Calu3 (cell line): Measurements from ENCODE around the gene KAZN. TPM values are rescaled to one million over a fixed set of nuclear protein-coding genes. Genes with fewer than 3 reads are reported as not detected.

ENCODE experiments used
- BruUV-seq: library from RNA; stranded (reverse); fragments of 400-500 nt; replicated peaks from 2 replicates; lab custom pipeline; 2021; lab: Mats Ljungman, UMichigan
- CTCF ChIA-PET: fragments of 300-600 bp; sonication (Branson Sonifier 250); formaldehyde crosslinking; loops from one replicate; lab custom pipeline; 2022; ENCODE audit warnings: antibody characterized with exemption; lab: Charles Lee
- DNase-seq: peaks from one replicate; pipeline ENCODE4 v3.0.0; 2022
- H3K27ac Mint-ChIP-seq: one replicate; pipeline ENCODE4 v1.8.0; 2022; ENCODE audit warnings: mixed read lengths; ENCODE audit not compliant: unreplicated experiment
- H3K27me3 Mint-ChIP-seq: one replicate; pipeline ENCODE4 v1.8.0; 2022; ENCODE audit warnings: mixed read lengths; ENCODE audit not compliant: unreplicated experiment
- H3K36me3 Mint-ChIP-seq: one replicate; pipeline ENCODE4 v1.8.0; 2022; ENCODE audit warnings: mild to moderate bottlenecking, moderate library complexity, mixed read lengths; ENCODE audit not compliant: insufficient read depth, unreplicated experiment
- H3K4me1 Mint-ChIP-seq: one replicate; pipeline ENCODE4 v1.8.0; 2022; ENCODE audit warnings: mild to moderate bottlenecking, low read depth, mixed read lengths; ENCODE audit not compliant: unreplicated experiment
- H3K4me3 Mint-ChIP-seq: one replicate; pipeline ENCODE4 v1.8.0; 2022; ENCODE audit warnings: mild to moderate bottlenecking, low read depth, moderate library complexity, mixed read lengths; ENCODE audit not compliant: unreplicated experiment
- H3K9me3 Mint-ChIP-seq: one replicate; pipeline ENCODE4 v1.8.0; 2022; ENCODE audit warnings: low read depth, mixed read lengths; ENCODE audit not compliant: unreplicated experiment
- CTCF ChIP-seq: fragments of 200-600 bp; IDR thresholded peaks from one replicate; pipeline ENCODE4 v1.8.0; 2022; ENCODE audit warnings: antibody characterized with exemption; ENCODE audit not compliant: unreplicated experiment
- intact Hi-C: fragments of 100-400 bp; cut with micrococcal nuclease; formaldehyde crosslinking; loops from one replicate; pipeline ENCODE4 v1.10.0; 2022; ENCODE audit not compliant: unreplicated experiment
- total RNA-seq: library from RNA; stranded (reverse); gene quantifications from 2 replicates; pipeline ENCODE4 v1.2.3, GENCODE V29; 2022

KAZN gene
- total RNA-seq, 1 experiment from 2014 or later: 3.6 TPM

GRCh38 chr1:14567056-14567455 is 31.4 kb upstream of the KAZN start:
- CTCF ChIA-PET: no interaction called here
- no TSS peak for BruUV-seq
- H3K36me3 Mint-ChIP-seq: no peaks in the 10 kb centered on the region
- H3K4me3 Mint-ChIP-seq: no peak overlapping the region
- H3K27ac Mint-ChIP-seq: no peak overlapping the region
- H3K9me3 Mint-ChIP-seq: peaks cover 3% of the 10 kb centered on the region
- peak; percentile 8 for DNase-seq
- no peaks in the 10 kb centered on the region for H3K27me3 Mint-ChIP-seq
- intact Hi-C loops: loop anchor here (1.0 to 2.0 kb wide), 2 partner anchors 283 to 460 kb away; no protein-coding TSS in a partner anchor
- no peaks in the 10 kb centered on the region for H3K4me1 Mint-ChIP-seq
- no peak for TF ChIP-seq CTCF

GRCh38 chr1:14567903-14568302 is 30.6 kb upstream of the KAZN start:
- CTCF ChIA-PET: no interaction called here
- H3K27ac Mint-ChIP-seq: no peak overlapping the region
- no peaks in the 10 kb centered on the region for H3K36me3 Mint-ChIP-seq
- BruUV-seq: no TSS peak
- no peak overlapping the region for H3K4me3 Mint-ChIP-seq
- no peak for TF ChIP-seq CTCF
- no peak for DNase-seq
- H3K4me1 Mint-ChIP-seq: no peaks in the 10 kb centered on the region
- intact Hi-C loops: loop anchor here (1.0 to 2.0 kb wide), 2 partner anchors 282 to 459 kb away; no protein-coding TSS in a partner anchor
- H3K27me3 Mint-ChIP-seq: no peaks in the 10 kb centered on the region
- peaks cover 3% of the 10 kb centered on the region for H3K9me3 Mint-ChIP-seq

GRCh38 chr1:14568716-14569355 is 29.6 kb upstream of the KAZN start:
- peaks cover 3% of the 10 kb centered on the region for H3K9me3 Mint-ChIP-seq
- CTCF ChIA-PET: no interaction called here

GRCh38 chr1:14570514-14570913 is 28.0 kb upstream of the KAZN start:
- TF ChIP-seq CTCF: no peak
- Mint-ChIP-seq H3K36me3 (no peaks in the 10 kb centered on the region), H3K4me1 (no peaks in the 10 kb centered on the region), H3K27me3 (peaks cover 15% of the 10 kb centered on the region), H3K9me3 (peaks cover 7% of the 10 kb centered on the region), H3K27ac (no peak overlapping the region), H3K4me3 (no peak overlapping the region)
- intact Hi-C loops: no loop called here
- CTCF ChIA-PET: no interaction called here
- DNase-seq: no peak
- no TSS peak for BruUV-seq

More at GRCh38 chr1:14568716-14569355, 29.6 kb upstream of the KAZN start:
- intact Hi-C loops: no loop called here
- H3K4me1 Mint-ChIP-seq: no peaks in the 10 kb centered on the region
- H3K4me3 Mint-ChIP-seq: no peak overlapping the region
- DNase-seq: no peak
- no peak overlapping the region for H3K27ac Mint-ChIP-seq
- H3K27me3 Mint-ChIP-seq: no peaks in the 10 kb centered on the region
- H3K36me3 Mint-ChIP-seq: no peaks in the 10 kb centered on the region
- TF ChIP-seq CTCF: no peak
- no TSS peak for BruUV-seq
